Measurements from ENCODE around the gene TRIM29.

The TRIM29 gene

DNA sequence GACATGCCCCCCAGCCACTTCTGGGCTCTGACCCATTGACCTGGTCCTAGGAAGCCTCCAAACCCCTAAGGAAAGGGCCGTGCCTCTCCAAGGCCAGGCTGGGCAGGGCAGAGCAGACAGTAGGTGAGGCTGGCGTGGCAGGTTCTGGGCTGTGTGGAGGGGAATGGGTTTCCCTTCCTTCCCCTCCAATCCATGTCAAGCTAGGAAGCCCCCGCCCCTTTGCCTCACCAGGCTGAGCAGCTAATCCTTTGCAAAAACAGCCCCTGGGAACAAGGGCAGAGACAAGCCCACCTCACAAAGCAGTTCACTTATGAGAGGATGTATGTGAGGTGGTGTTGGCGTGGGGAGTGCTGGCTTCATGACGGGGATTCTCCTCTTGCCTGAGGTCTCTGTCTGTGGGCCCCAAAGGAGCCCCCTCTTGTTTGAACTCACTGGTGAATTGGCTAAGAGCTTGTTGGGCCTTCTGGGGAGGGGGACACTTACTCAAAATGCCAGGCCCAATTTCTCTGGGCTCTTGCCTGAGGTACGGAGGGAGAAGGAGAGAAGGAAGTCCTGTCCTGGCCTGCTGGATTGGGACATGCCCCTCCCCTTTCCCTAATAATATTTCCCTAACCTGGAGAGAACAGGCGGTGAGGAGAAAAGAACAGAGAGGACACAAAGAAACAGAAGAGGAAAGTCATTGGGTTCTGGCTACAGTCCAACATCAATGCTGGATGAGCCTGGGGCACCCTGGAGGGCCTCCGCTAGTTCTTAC is 1.6 kb upstream of the TRIM29 start:
- DNase-seq, result peak; percentile 17

DNA sequence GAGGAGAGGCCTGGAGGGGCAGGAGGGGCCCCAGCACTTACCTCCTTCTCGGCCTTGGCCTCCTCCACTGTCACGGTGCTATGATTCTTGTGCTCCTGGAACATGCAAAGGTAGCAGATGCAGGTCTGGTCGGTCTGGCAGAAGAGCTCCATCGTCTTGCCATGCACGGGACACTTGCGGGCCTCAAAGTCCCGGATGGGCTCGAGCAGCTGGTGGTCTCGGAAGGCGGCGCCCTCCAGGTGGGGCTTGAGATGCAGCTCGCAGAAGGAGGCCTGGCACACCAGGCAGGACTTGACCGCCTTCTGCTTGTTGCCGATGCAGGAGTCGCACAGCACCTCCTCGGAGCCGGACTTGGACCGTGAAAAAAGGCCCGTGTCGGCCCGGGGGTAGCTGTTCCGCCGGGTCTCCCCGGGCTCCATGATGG is 714 bp downstream of the TRIM29 start:
- DNase-seq, result no peak

DNA sequence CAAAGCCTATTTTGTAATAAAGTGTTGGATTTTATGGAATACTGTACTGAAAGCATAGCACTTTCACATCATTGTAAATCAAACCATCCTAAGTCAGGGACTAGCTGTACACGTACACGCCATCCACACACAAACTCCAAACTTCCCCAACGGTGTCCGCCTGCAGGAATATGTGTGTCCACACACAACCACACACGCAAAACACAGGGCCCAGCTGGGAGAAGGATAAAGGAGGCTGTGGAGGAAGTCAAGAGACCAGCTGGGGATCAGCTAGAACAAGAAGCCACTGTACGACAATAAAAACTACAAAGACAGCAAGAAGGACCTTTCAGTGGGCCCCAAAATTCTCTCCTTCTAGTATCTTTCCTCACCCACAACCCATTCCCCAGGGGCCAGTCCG is 1.6 kb downstream of the TRIM29 start:
- no peak for DNase-seq

DNA sequence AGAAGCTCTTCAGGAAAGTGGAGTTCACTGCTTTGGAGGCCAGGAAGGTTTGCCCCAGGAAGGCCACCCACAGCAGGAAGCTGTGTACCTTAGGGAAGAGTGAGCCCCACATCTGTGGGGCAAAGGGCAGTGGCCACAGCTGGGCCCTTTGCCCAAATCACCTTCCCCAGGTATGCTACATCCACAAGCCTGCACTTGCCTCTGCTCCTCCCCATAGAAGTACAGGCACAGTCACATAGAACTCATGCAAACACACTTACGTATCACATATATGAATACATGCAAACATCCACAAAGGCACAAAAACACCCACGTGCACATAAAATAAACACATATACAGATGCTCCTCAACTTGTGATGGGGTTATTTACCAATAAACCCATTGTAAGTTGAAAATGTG is 2.1 kb downstream of the TRIM29 start:
- no peak for DNase-seq

DNA sequence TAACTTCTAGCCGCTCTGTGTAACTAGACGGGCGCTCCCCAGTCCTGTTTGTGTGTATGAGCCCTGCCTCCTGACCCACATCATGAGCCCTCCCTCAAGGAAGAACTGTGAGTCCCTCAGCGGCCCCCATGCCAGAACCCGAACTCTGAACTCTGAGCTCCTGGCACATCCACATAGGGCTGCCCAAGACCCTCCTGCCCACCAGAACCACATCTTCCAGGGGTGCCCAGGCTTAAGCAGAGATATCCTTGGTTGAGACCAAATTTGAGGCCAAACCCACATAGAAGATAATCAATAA is 3.0 kb downstream of the TRIM29 start:
- no peak for DNase-seq

DNA sequence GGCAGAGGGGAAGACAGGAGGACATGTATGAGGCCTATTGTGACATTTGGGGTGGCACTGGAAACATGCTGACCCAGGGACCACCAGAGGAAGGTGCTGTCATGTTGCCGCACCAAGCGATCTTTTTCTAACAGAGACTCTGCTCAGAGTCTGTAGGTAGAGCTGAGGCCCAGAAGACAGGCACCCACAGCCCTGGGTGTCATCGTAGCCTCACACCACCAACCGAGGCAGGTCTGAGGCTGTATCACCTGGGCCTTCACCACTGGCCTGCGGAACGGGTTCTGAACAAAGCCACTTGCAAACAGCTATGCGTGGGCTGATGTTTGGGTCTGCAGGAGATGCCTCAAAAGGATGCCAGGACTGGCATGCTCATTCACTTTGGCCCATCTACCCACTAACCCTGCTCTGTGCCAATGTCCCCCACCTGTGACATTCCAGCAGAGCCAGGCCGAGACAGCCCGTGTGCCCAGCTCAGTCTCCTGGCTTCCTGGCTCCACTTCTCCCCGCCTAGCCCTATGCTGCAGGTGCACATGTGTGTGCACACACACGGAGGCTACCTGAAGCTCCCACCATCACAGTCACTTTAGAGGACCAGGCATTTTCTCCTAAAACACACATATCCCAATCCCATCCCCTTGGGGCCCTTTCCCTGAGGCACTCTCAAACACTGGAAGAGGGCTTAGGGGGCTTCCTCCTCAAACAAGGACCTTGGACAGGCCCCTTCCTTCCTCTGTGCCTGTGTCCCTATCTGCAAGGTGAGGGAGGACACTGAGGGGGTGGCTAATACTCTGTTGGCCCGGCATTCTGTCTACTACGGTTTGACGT is 3.6 kb downstream of the TRIM29 start:
- no peak for DNase-seq

DNA sequence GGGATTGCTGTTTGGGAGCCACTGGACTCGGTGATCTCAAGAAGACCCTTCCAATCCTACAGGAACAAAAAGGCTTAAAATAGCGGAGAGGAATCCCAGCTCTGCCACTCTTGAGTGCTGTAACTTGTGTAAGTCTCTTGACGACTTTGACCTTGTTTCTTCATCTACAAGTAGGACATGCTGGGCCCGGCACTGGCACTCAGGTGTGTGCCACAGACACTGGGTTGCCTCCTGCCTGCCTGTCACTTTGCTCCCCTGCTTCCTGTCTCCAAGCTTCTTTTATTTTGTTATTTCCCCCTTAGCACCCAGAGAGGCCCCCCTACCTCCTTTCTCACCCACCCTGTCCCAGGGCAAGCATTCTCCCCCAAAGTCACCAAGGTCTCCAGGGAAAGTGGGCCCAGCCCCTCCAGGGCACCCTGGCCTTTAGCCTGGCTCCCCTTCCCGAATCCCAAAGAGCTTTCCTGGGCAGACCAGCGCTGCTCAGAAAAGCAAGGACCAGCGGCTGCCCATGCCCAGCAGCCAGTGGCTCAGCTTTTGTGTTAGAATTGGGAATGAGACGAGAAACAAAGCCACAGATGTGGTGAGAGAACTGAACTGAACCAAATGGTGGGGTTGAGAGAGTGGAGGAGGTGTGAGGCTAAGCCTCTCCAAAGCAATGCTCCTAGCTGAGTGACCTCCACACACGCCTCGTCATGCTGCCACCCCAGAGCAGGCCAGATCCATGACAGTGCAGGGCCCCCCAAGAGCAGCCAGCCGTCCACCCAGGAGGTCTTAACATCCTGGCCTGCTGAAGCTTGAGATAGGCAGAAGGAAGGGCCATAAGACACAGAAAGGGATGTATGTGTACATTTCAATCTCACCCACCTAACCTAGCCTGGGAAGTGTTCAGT is 4.5 kb downstream of the TRIM29 start:
- DNase-seq, result no peak

DNA sequence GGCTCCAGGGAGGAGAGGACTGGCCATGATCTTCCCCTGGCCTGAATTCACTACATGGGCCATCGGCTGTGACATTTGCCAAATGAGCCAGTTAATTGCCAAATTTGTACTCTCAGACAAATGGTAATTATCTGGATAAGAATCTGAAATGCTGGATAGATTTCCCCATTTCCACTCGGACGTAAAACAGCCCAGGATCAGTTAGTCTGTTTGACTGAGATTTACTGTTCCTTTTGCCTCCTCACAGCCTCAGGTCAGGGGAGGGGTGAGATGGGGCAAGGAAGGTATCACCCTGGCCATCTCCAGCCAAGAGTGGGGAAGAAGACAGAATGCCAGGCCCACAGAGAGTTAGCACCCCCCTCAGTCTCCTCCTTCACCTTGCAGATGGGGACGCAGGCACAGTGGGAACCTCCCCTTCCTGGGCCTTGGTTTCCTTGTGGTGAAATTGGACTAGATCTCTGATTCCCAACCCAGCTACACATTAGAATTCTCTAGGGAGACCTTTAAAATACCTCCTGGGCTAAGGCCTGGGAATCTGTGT is 5.2 kb downstream of the TRIM29 start:
- no peak for DNase-seq

DNA sequence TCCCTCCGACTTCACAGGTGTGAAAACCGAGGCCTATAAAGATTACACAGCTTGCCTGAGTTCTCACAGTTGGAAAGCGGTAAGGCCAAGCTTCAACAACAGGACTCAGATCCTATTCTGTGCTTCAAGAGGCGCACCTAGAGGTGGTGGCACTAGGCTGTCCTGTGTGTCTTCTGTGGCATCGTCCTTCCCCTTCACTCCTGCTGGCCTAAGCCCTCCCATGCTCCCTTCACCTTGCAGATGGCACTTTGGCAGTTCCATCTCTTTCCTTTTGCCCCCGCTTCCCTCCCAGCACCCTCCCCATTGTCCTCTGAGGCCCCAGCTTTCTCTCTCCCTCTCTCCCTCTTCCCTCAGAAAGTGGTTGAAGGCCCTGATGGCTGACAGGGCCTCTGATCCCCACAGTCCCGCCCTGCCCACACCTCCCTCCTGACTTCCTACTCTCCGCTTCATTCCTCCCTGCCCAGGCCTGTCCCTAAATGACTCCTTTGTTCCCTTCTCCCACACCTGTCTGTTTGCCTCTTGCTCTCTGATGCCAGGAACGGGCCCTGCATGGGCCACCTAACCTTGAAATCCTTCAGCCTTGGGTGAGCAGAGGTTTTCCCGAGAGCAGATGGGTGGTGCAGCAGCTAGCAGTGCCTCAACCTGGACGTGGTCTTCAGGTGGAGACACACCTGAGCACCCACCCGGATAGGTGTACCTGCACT is 5.8 kb downstream of the TRIM29 start:
- peak; percentile 17 for DNase-seq

DNA sequence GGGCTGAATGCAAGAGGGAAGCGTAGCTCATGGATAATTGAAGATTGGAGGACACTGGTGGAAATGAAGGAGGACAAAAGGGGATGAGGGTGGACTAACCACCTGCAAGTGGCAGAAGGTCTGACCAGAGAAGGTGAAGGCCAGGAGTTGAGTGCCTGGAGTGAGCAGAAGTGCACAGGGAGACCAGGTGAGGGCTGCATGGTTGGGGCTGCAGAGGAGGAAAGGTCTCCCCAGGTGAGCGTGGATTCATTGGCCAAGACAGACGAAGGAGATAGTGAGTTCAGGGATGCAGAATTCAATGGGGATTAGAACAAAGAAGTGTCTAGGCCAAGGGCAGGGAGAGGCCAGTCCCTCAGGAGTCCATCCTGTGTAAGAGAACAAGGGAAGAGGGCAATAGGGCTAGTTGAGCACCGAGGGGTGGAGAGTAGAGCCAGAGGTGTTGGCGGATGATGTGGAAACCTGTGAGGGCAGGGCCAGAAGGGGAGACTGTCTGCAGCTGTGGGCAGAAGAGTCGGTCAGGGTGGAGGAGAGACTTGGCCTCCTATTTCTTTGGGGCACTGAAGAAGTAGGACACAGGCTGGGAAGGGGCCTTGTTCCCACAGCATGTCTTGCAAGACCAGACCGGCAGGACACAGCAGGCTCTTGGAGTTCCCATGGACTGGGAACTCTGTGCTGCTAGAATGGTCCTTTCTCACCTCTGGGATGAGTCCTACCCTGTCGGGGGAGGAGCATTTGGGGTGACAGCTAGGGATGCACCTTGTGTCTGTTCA is 6.7 kb downstream of the TRIM29 start:
- DNase-seq, result peak; percentile 23

DNA sequence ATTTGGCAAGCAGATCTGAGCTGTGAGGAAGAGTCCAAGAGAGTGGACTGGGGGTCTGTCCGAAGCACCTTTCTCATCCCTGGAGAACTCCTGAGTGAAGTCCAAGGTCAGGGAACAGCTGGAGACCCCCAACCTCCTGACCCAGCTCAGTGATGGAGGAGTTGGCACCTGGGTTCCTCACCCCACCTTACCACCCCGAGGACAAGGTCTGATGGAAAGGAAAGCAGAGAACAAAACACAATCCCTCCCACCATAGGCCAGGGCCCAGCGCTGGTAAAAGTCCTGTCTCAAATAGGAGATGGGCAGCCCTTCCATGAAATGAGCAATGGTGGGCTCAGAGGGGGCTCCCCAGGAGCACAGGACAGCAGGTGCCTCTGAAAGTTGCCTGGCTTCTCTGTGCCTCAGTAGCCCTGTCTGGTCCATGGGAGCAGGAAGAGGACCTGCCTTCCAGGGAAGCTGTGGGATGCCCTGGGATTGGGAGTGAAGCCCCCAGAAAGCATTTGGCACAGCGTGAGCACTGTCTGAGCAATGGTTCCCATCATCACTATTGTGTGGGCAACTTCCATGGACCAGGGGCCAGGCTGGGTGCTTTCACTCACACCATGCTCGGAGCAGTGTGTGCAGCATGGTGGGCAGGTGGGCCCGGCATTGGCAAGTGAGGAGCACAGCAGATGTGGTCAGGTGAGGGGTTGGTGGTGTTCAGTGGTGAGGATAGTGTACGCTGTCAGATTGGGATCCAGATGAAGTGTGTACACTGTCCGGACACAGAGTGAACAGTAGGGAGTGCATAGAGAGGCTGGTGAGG is 7.5 kb downstream of the TRIM29 start:
- DNase-seq, result peak; percentile 17

DNA sequence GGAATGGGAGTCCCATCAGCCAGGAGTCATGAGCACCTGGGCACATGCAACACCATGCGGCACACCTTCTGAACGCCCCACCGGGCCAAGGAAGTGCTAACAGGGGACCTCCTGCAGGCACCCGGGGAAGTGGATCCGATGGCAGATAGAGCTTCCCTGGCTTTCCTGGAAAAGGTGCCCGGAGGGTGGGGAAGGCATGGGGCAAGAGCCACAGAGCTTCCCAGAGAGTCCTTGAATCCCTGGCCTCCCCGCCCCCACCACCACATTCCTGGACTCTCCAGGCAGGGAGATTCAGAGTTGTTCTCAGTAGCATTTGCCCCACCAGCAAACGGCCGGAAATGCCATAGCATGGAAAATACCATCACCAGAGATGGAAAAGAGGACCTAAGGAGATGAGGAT is 8.3 kb downstream of the TRIM29 start:
- peak; percentile 39 for DNase-seq

DNA sequence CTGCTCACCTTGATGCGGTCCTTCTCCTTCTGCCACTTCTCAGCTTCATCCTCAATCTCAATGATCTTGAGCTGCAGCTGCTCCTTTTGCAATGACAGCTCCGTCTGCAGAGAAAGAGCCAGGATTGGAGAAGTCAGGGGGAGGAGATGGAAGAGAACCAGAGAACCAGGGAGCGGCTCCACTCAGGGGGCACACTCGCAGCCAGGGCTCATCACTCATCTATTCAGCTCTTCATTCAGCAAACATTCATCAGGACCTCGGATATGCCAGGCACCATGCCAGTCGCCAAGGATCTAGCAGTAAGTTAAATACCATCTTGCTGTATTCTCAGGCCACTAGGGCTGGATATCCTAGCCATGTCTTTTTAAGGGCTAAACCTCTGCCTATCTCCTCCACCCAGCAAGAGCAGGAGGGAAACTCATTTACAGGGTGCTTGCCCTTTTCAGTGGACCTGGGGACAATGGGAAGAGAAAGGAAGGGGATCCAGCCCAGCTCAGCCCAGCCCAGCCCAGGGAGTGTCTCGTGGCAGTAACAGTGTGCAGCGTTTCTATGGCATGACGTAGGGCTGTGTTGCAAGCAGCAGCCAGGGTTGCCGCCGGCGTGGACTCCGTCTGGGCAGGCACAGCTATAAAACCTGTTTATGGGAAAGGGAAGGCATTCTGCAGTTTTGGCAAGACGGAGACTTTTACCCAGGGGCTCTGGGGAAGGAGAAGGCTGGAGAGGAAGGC is 9.4 kb downstream of the TRIM29 start:
- peak; percentile 81 for DNase-seq

DNA sequence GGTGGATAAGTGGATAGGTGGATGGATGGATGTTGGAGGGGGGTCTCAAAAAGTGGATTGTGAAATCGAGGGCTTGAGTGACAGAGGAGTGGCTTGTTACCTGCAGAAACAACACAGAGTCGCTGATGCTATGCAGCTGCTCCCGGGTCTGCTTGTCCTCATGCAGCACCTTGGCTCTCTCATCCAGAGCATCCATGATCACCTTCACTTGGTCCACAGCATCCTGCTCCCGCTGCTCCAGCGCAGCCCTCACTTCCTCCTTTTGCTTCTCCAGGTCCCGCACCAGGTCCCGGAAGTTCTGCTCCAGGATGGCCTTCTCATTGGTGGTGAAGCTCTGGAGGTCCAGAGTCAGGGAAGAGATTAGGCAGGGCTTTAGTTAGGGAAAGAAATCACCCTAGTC is 10.7 kb downstream of the TRIM29 start:
- no peak for DNase-seq

DNA sequence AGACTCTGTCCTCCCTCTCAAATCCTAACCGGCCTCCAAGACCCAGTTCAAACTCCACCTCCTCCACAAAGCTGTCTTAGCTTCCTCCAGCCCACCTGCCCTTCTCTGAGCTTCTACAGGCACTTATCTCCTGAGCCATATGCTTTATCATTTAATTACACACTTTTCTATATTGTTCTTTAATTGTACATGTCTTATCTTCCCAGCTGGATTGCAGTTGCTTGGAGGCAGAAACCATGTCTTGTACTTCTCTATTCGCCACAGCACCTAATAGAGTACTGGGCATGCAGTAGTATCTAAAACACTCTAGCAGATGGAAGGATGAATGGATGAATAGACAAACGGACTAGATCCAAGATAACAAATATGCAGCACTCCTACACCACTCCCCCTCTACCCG is 11.3 kb downstream of the TRIM29 start:
- DNase-seq, result no peak

DNA sequence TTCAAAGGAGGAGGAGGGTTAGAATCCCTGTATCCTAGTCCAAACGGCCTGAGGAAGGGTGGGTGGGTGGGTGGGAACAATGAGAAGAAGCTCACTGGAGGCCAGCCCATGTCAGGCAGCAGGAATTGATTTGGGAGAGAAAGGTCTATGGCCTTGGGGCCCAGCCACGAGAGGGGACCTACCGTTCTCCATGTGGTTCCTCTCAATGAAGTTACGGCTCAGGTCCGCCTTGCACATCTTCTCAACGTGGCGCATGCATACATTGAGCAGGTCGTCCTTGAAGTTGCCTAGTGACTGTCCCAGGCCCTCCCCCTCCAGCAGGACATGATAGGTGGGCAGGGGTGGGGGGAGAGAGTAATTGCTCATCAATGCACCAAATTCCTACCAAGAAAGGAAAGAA is 12.4 kb downstream of the TRIM29 start:
- DNase-seq, result no peak

DNA sequence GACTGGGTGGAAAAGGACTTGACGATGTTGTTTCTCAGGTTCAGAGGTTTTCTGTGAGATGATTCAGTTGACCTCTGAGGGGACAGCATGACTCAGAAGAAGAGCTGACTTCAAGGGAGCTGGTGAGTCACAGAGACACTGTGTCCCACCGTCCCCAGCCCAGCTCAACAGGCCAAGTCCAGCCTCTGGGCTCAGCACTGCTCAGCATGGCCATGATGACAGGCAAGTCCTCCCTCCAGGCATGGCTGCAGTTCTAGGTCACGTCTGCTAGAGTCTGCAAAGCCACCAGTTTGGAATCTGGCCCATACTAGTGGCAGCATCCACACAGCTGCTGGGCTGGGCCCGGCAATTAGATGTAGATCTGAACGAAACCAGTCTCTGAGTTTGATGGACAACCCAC is 12.9 kb downstream of the TRIM29 start:
- DNase-seq, result no peak

DNA sequence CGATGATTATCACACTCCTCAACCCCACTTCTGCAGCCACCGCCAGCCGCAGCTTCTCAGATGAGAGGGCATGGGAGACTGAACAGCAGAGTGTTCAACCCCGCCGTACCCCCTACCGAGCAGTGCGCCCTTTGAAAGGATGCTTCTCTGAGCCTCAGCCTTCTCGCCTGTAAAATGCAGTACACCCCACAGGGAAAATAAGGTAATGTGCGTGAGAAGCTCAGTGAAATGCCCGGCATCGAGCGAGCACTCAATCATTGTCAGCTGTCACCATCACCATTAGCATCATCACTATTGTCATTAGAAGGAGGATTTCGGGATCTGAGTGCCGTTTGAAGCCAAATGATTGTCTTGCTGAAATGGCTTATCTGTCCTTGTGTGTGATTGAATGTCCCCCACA is 13.6 kb downstream of the TRIM29 start:
- DNase-seq, result no peak

DNA sequence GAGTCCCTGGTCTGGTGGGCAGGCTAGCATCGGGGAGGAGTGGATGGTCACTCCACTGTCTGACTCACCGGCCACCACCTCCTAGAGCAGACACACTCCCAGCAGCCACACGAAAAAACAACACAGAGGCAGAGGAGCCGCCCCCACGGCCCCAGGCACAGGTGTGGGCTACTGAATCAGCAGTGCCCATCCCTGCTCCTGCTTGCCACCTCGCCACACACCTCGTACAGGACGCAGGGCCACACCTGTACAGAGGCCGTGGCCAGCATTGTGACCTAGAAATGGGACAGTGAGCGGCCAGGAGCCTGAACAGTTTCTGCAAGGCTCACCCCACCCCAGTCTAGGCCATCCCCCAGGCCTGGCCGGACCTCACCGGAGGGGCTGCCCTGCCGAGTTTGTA is 14.0 kb downstream of the TRIM29 start:
- no peak for DNase-seq
